ENCODE data around the gene THAP7.

Gene THAP7

GRCh38 chr22:20997536-20998257, 4.2 kb downstream of the THAP7 start:
- DNase-seq: no peak
- Histone ChIP-seq H3K4me3 (ENCODE audit: low read depth, low read length) (no peak overlapping the region), H3K9me3 (ENCODE audit: severe bottlenecking) (no peaks in the 10 kb centered on the region), H3K27me3 (ENCODE audit: insufficient read depth, low read depth, severe bottlenecking) (no peaks in the 10 kb centered on the region), H3K27ac (no peak overlapping the region), H3K36me3 (peaks cover 55% of the 10 kb centered on the region)
- TF ChIP-seq CTCF (IDR thresholded peaks at IDR 0.05; ENCODE audit: low read depth, low read length): no peak

- H3K4me3 ChIP-seq (ENCODE audit: low read depth, low read length): no peak overlapping the region
- H3K9me3 ChIP-seq (ENCODE audit: severe bottlenecking): no peaks in the 10 kb centered on the region
- no peak overlapping the region for H3K27ac ChIP-seq
- no peaks in the 10 kb centered on the region for H3K27me3 ChIP-seq (ENCODE audit: insufficient read depth, low read depth, severe bottlenecking)
- no peak for DNase-seq
- peaks cover 63% of the 10 kb centered on the region for H3K36me3 ChIP-seq
- no peak for TF ChIP-seq CTCF (IDR thresholded peaks at IDR 0.05; ENCODE audit: low read depth, low read length)
Measured at GRCh38 chr22:20996598-20997535, 5.1 kb downstream of the THAP7 start.

- no peak for TF ChIP-seq CTCF (IDR thresholded peaks at IDR 0.05; ENCODE audit: low read depth, low read length)
- Histone ChIP-seq H3K36me3 (peaks cover 67% of the 10 kb centered on the region), H3K4me3 (ENCODE audit: low read depth, low read length) (no peak overlapping the region), H3K9me3 (ENCODE audit: severe bottlenecking) (no peaks in the 10 kb centered on the region), H3K27ac (no peak overlapping the region), H3K27me3 (ENCODE audit: insufficient read depth, low read depth, severe bottlenecking) (no peaks in the 10 kb centered on the region)
- no peak for DNase-seq
Measured at GRCh38 chr22:20996031-20996410, 5.9 kb downstream of the THAP7 start.

GRCh38 chr22:20995329-20996030, 6.4 kb downstream of the THAP7 start:
- Histone ChIP-seq H3K27me3 (ENCODE audit: insufficient read depth, low read depth, severe bottlenecking) (no peaks in the 10 kb centered on the region), H3K36me3 (peaks cover 64% of the 10 kb centered on the region), H3K9me3 (ENCODE audit: severe bottlenecking) (no peaks in the 10 kb centered on the region), H3K4me3 (ENCODE audit: low read depth, low read length) (no peak overlapping the region), H3K27ac (no peak overlapping the region)
- no peak for TF ChIP-seq CTCF (IDR thresholded peaks at IDR 0.05; ENCODE audit: low read depth, low read length)
- DNase-seq: no peak

GRCh38 chr22:20994902-20995241, 7.0 kb downstream of the THAP7 start:
- DNase-seq: no peak
- Histone ChIP-seq H3K9me3 (ENCODE audit: severe bottlenecking) (no peaks in the 10 kb centered on the region), H3K27ac (no peak overlapping the region), H3K36me3 (peaks cover 58% of the 10 kb centered on the region), H3K4me3 (ENCODE audit: low read depth, low read length) (no peak overlapping the region), H3K27me3 (ENCODE audit: insufficient read depth, low read depth, severe bottlenecking) (no peaks in the 10 kb centered on the region)
- no peak for TF ChIP-seq CTCF (IDR thresholded peaks at IDR 0.05; ENCODE audit: low read depth, low read length)

Data from WERI-Rb-1 (cell line).